Nephron (organoid): ENCODE results near the gene LSM10.

Source experiments
- H3K27ac Mint-ChIP-seq, 3 experiments: 2 replicates each; pipeline ENCODE4 v1.8.0; 2020; ENCODE audit warnings: mixed read lengths in 3 of 3, mild to moderate bottlenecking in 2 of 3, moderate library complexity in 1 of 3
- H3K27me3 Mint-ChIP-seq: 2 replicates; pipeline ENCODE4 v1.8.0; 2021; ENCODE audit warnings: low read depth, mild to moderate bottlenecking, moderate library complexity, mixed read lengths
- H3K36me3 Mint-ChIP-seq: 2 replicates; pipeline ENCODE4 v1.8.0; 2020; ENCODE audit warnings: low read depth, mixed read lengths
- H3K4me1 Mint-ChIP-seq: 2 replicates; pipeline ENCODE4 v1.8.0; 2020; ENCODE audit warnings: mixed read lengths
- H3K4me3 Mint-ChIP-seq, 3 experiments: 2 replicates each; pipeline ENCODE4 v1.8.0; 2020; ENCODE audit warnings: mild to moderate bottlenecking in 3 of 3, mixed read lengths in 3 of 3, moderate library complexity in 2 of 3
- H3K9me3 Mint-ChIP-seq: 2 replicates; pipeline ENCODE4 v1.8.0; 2020; ENCODE audit warnings: mixed read lengths
- CTCF ChIP-seq, 3 experiments: fragments of 200-600 bp; sonication (generic); IDR thresholded peaks; one replicate each; pipeline ENCODE4 v1.5.0; 2021; ENCODE audit warnings: antibody characterized with exemption in 3 of 3; ENCODE audit not compliant: unreplicated experiment in 3 of 3

The LSM10 gene

DNA sequence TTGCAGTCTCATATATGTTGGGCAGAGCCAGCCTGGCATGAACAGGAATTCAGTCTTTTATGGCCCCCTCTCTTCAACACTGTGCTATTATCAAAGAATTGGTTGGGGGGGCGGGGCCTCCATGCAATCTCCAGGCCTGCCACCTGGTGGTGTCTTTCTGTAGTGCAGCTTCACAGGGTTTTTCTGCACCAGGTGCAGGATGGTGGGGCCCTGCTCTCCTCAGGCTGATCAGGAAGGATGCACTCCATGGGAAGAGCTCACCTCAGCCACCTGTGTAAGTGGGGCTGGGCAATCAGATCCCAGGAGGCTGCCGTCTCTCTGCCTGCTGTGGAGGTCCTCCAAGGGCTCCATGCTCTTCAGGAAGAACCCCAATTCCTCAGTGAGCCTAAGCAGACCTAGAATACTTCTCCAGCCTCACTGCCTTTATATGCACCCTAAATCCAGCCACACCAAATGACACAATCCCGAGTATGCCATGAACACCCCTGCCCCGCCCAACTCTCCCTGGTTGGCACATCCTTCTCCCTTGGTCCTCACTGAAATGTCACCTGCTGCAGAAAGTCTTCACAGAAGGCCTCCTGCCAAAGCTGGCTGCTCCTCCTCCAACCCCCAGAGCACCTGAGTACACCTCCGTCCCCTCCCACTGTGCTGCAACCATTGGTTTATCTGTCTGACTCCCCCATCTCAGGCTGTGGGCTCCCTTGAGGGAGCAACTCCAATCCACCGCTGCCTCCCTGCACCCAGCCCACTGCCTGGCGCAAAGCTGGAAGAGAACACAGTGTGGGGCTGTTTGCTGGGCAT, 28.4 kb downstream of the LSM10 start:
- Mint-ChIP-seq H3K27ac (peak overlapping the region; percentile 85 to 94 (median 93)), H3K9me3 (no peaks in the 10 kb centered on the region), H3K4me3 (no peak overlapping the region), H3K36me3 (peaks cover 6% of the 10 kb centered on the region), H3K4me1 (peaks cover 67% of the 10 kb centered on the region), H3K27me3 (no peaks in the 10 kb centered on the region)
- TF ChIP-seq CTCF (IDR thresholded peaks at IDR 0.05; ENCODE audit: unreplicated experiment in 3 of 3) = peak; percentile 87 to 98 (median 92)

- no peak for TF ChIP-seq CTCF (IDR thresholded peaks at IDR 0.05; ENCODE audit: unreplicated experiment in 3 of 3)
- peaks cover 52% of the 10 kb centered on the region for H3K4me1 Mint-ChIP-seq
- peak overlapping the region in 1 of 3 experiments; percentile 28 for H3K4me3 Mint-ChIP-seq
- H3K36me3 Mint-ChIP-seq = peaks cover 12% of the 10 kb centered on the region
- no peaks in the 10 kb centered on the region for H3K9me3 Mint-ChIP-seq
- no peaks in the 10 kb centered on the region for H3K27me3 Mint-ChIP-seq
- H3K27ac Mint-ChIP-seq = peak overlapping the region; percentile 89 to 97 (median 95)
Measured at GRCh38 chr1:36367798-36368197, 29.9 kb downstream of the LSM10 start.

- peak overlapping the region; percentile 89 to 97 (median 95) for H3K27ac Mint-ChIP-seq
Measured at GRCh38 chr1:36367066-36367465, 30.6 kb downstream of the LSM10 start.

DNA sequence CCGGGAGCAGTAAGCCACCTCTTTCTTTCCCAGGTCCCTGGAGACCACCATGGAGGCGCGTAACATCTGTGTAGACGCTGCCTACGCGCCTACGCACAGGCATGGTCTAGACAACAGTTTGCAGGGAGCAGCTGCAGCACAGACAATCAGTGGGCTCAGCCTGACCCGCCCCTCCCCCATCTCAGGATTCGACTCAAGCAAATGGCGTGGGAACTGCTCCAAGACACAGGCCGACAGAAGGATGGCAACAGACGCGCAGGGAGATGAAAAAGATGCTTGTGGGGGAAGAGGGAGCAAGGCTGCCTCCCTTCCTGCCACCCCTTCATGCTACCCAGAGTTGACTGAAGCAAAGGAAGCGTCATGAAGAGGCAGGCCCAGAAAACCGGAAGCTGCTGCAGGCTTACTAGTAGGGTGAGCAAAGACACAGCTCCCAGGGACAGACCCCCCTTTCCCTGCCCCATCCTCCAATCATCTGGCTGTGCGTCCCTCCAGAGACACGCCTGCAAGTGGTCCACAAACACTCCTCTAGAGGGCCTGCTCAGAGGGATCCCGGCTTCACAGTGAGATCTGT, 31.5 kb downstream of the LSM10 start:
- no peaks in the 10 kb centered on the region for H3K27me3 Mint-ChIP-seq
- H3K9me3 Mint-ChIP-seq = no peaks in the 10 kb centered on the region
- H3K36me3 Mint-ChIP-seq = peaks cover 16% of the 10 kb centered on the region
- H3K4me1 Mint-ChIP-seq = peaks cover 53% of the 10 kb centered on the region
- peak overlapping the region; percentile 95 to 99 (median 97) for H3K27ac Mint-ChIP-seq
- H3K4me3 Mint-ChIP-seq = peak overlapping the region; percentile 9 to 69 (median 43)
- TF ChIP-seq CTCF (IDR thresholded peaks at IDR 0.05; ENCODE audit: unreplicated experiment in 3 of 3) = no peak

More at GRCh38 chr1:36367066-36367465, 30.6 kb downstream of the LSM10 start:
- peaks cover 14% of the 10 kb centered on the region for H3K36me3 Mint-ChIP-seq
- H3K4me1 Mint-ChIP-seq = peaks cover 48% of the 10 kb centered on the region
- no peaks in the 10 kb centered on the region for H3K27me3 Mint-ChIP-seq
- H3K4me3 Mint-ChIP-seq = no peak overlapping the region
- no peaks in the 10 kb centered on the region for H3K9me3 Mint-ChIP-seq
- TF ChIP-seq CTCF (IDR thresholded peaks at IDR 0.05; ENCODE audit: unreplicated experiment in 3 of 3) = no peak

GRCh38 chr1:36365381-36365780, 32.3 kb downstream of the LSM10 start:
- Mint-ChIP-seq H3K4me1 (peaks cover 53% of the 10 kb centered on the region), H3K9me3 (no peaks in the 10 kb centered on the region), H3K27ac (peak overlapping the region; percentile 95 to 99 (median 97)), H3K4me3 (peak overlapping the region in 1 of 3 experiments; percentile 43), H3K27me3 (no peaks in the 10 kb centered on the region), H3K36me3 (peaks cover 16% of the 10 kb centered on the region)
- TF ChIP-seq CTCF (IDR thresholded peaks at IDR 0.05; ENCODE audit: unreplicated experiment in 3 of 3) = no peak
